K562 (cell line): ENCODE data around the gene SAMD14. TPM values are rescaled to one million over a fixed set of nuclear protein-coding genes. Genes with fewer than 3 reads are reported as not detected.

ENCODE experiments used
- ATAC-seq: fragments of 200-7000 bp; cut with Tn5 transposase; 3 replicates; pipeline ENCODE4 v1.9.1; 2020; ENCODE audit warnings: moderate library complexity
- BruUV-seq: library from RNA; stranded (reverse); fragments of 400-500 nt; replicated peaks from 2 replicates; lab custom pipeline; 2021; lab: Mats Ljungman, UMichigan
- CTCF ChIA-PET: fragments of 300-600 bp; formaldehyde crosslinking; extraction: SDS; loops from one replicate; lab custom pipeline; 2021; ENCODE audit warnings: low intra/inter-chr PET ratio; lab: Yijun Ruan, JAX
- POLR2A ChIA-PET: fragments of 300-600, 350-650 bp; sonication (Branson Sonifier 250); formaldehyde crosslinking; extraction: SDS; loops from one replicate; lab custom pipeline; 2021; ENCODE audit warnings: antibody characterized with exemption, inconsistent platforms; lab: Yijun Ruan, JAX
- DNase-seq, 4 experiments: peaks; one replicate each; pipeline versions ENCODE4 v3.0.0 to v3.0.0-alpha.2; 2011 to 2018; ENCODE audit warnings: low spot score in 3 of 4, mixed read lengths in 3 of 4; ENCODE audit errors: extremely low read depth in 1 of 4
- FAIRE-seq: peaks from 2 replicates; lab custom pipeline; 2011; peaks lifted over from hg19 to GRCh38; lab: Jason Lieb, UNC
- H2AFZ ChIP-seq: 2 replicates; pipeline ENCODE4 v1.6.0; 2011; ENCODE audit warnings: low read depth, low read length, control low read depth, inconsistent platforms
- H3K27ac ChIP-seq: fragments of 200-600 bp; 3 replicates; pipeline ENCODE4 v1.8.0; 2011; ENCODE audit warnings: low read depth, mild to moderate bottlenecking, control low read depth, inconsistent platforms, low read length, moderate library complexity, mixed read lengths; ENCODE audit errors: extremely low read depth
- H3K27me3 ChIP-seq, 2 experiments: fragments of 300-600 bp in 1 of 2; 2 replicates in 1 of 2; 3 replicates in 1 of 2; pipeline versions ENCODE4 v1.6.0 to v1.8.0; 2011; ENCODE audit warnings: inconsistent platforms in 2 of 2, low read length in 2 of 2, mild to moderate bottlenecking in 1 of 2, mixed read lengths in 1 of 2, moderate library complexity in 1 of 2; ENCODE audit not compliant: control insufficient read depth in 2 of 2, insufficient read depth in 2 of 2
- H3K36me3 ChIP-seq: fragments of 300-600 bp; 3 replicates; pipeline ENCODE4 v1.8.0; 2011; ENCODE audit warnings: mild to moderate bottlenecking, low read length, inconsistent platforms; ENCODE audit not compliant: control insufficient read depth, insufficient read depth
- H3K4me1 ChIP-seq, 2 experiments: fragments of 200-600 bp in 1 of 2; replicated peaks in 1 of 2; 2 replicates in 1 of 2; 3 replicates in 1 of 2; pipeline versions ENCODE4 v1.5.1 to v1.8.0; 2011; ENCODE audit warnings: inconsistent platforms in 2 of 2, low read length in 2 of 2, mild to moderate bottlenecking in 1 of 2, mixed read lengths in 1 of 2, moderate library complexity in 1 of 2; ENCODE audit not compliant: control insufficient read depth in 2 of 2, insufficient read depth in 2 of 2
- H3K4me2 ChIP-seq: 2 replicates; pipeline ENCODE4 v1.6.1; 2011; ENCODE audit warnings: low read length, control low read depth, inconsistent platforms, mixed read lengths; ENCODE audit not compliant: insufficient read depth
- H3K4me3 ChIP-seq: fragments of 200-600 bp; sonication (generic), shearing (Covaris generic); 2 replicates; pipeline ENCODE4 v1.5.1; 2016; ENCODE audit warnings: control low read depth, inconsistent platforms
- H3K79me2 ChIP-seq: fragments of 200-600 bp; 3 replicates; pipeline ENCODE4 v1.8.0; 2011; ENCODE audit warnings: low read length, inconsistent platforms; ENCODE audit not compliant: control insufficient read depth, insufficient read depth
- H3K9ac ChIP-seq, 2 experiments: 2 replicates each; pipeline versions ENCODE4 v1.6.0 to v1.6.1; 2011; ENCODE audit warnings: low read depth in 2 of 2, low read length in 2 of 2, control low read depth in 1 of 2, inconsistent platforms in 1 of 2, mild to moderate bottlenecking in 1 of 2, mixed read lengths in 1 of 2; ENCODE audit not compliant: insufficient read depth in 1 of 2
- H3K9me1 ChIP-seq: one replicate; pipeline ENCODE4 v1.6.0; 2011; ENCODE audit warnings: inconsistent platforms, mild to moderate bottlenecking, low read length, moderate library complexity; ENCODE audit not compliant: control insufficient read depth, insufficient read depth
- H3K9me3 ChIP-seq: replicated peaks from 2 replicates; pipeline ENCODE4 v1.5.1; 2011; ENCODE audit warnings: low read depth, low read length, inconsistent platforms; ENCODE audit not compliant: control insufficient read depth, insufficient read depth
- H4K20me1 ChIP-seq: replicated peaks from 2 replicates; pipeline ENCODE4 v1.6.1; 2011; ENCODE audit warnings: low read length, inconsistent platforms, mixed read lengths; ENCODE audit not compliant: control insufficient read depth, insufficient read depth
- ARNT ChIP-seq, 2 experiments: fragments of 450-650 bp; IDR thresholded peaks; 2 replicates each; pipeline ENCODE4 v1.6.1; 2016; ENCODE audit warnings: mild to moderate bottlenecking in 1 of 2
- CTCFL ChIP-seq: IDR thresholded peaks from 2 replicates; pipeline ENCODE4 v1.6.1; 2011; ENCODE audit warnings: borderline replicate concordance, low read depth, mild to moderate bottlenecking, moderate library complexity, low read length; ENCODE audit not compliant: insufficient read depth, poor library complexity, severe bottlenecking
- FIP1L1 ChIP-seq: fragments of 200-400 bp; formaldehyde crosslinking; IDR thresholded peaks from 2 replicates; pipeline ENCODE4 v1.6.1; 2018; ENCODE audit warnings: mild to moderate bottlenecking, low read depth, low read length; ENCODE audit not compliant: poor library complexity, severe bottlenecking
- GATAD2A ChIP-seq: fragments of 450-650 bp; IDR thresholded peaks from 2 replicates; pipeline ENCODE4 v1.6.1; 2017
- ILK ChIP-seq: fragments of 450-650 bp; IDR thresholded peaks from 2 replicates; pipeline ENCODE4 v1.6.1; 2016; ENCODE audit warnings: missing genetic modification characterization, low read depth, mild to moderate bottlenecking, missing compliant biosample characterization, moderate library complexity, borderline replicate concordance
- NEUROD1 ChIP-seq: fragments of 150-350 bp; IDR thresholded peaks from 2 replicates; pipeline ENCODE4 v1.6.1; 2014; ENCODE audit warnings: borderline replicate concordance, low read length, low read depth; ENCODE audit not compliant: partially characterized antibody
- POLR2AphosphoS5 ChIP-seq: IDR thresholded peaks from 2 replicates; pipeline ENCODE4 v1.6.1; 2011; ENCODE audit warnings: mild to moderate bottlenecking, low read depth, low read length, moderate library complexity; ENCODE audit not compliant: control insufficient read depth, insufficient read depth
- RB1 ChIP-seq: fragments of 450-650 bp; IDR thresholded peaks from 2 replicates; pipeline ENCODE4 v1.6.1; 2017; ENCODE audit warnings: low read depth, mild to moderate bottlenecking
- SPI1 ChIP-seq: IDR thresholded peaks from 2 replicates; pipeline ENCODE4 v1.6.1; 2011; ENCODE audit warnings: low read depth, low read length, control low read depth, borderline replicate concordance
- TAL1 ChIP-seq: fragments of 450-650 bp; IDR thresholded peaks from 2 replicates; pipeline ENCODE4 v1.6.1; 2016; ENCODE audit warnings: mild to moderate bottlenecking
- ZNF224 ChIP-seq: sonication (generic); formaldehyde crosslinking; IDR thresholded peaks from 2 replicates; pipeline ENCODE4 v1.8.0; 2022; ENCODE audit warnings: mild to moderate bottlenecking, missing genetic modification reagents
- ZNF347 ChIP-seq: fragments of 450-650 bp; formaldehyde crosslinking; IDR thresholded peaks from 2 replicates; pipeline ENCODE4 v1.4.0; 2020; ENCODE audit warnings: low read depth, mild to moderate bottlenecking, moderate library complexity
- ZNF592 ChIP-seq: fragments of 450-650 bp; IDR thresholded peaks from 2 replicates; pipeline ENCODE4 v1.6.1; 2017; ENCODE audit warnings: antibody characterized with exemption, mild to moderate bottlenecking
- ZNF764 ChIP-seq: fragments of 250-450 bp; sonication (Bioruptor Pico); IDR thresholded peaks from 2 replicates; pipeline ENCODE4 v1.4.0; 2020; ENCODE audit warnings: low read depth, mild to moderate bottlenecking, moderate library complexity
- WGBS: fragments of 100-300 bp; shearing (Covaris generic); methylation state at CpG from one replicate; pipeline ENCODE4 v1.1.6; 2016; ENCODE audit warnings: low coverage, mixed read lengths; ENCODE audit not compliant: insufficient coverage; ENCODE audit errors: missing lambda C conversion rate; 5-methylcytosine and 5-hydroxymethylcytosine counted together
- in situ Hi-C: fragments of 300-500 bp; cut with MboI; formaldehyde crosslinking; loops from 4 replicates; pipeline ENCODE4 v1.15.0; 2018; ENCODE audit warnings: inconsistent platforms, mixed read lengths
- intact Hi-C: fragments of 100-400 bp; cut with micrococcal nuclease; formaldehyde crosslinking; loops from 2 replicates; pipeline ENCODE4 v1.14.2; 2022
- polyA plus RNA-seq, 8 experiments: library from polyadenylated mRNA; depleted of rRNA in 4 of 8; stranded (reverse) in 5 of 8; unstranded in 3 of 8; fragments of >200 nt; fragmentation: Nextera tagmentation in 2 of 8; fragmentation: Illumina TruSeq in 1 of 8; extraction: Ambion mirVana in 2 of 8; extraction: Trizol in 1 of 8; gene quantifications; 2 replicates each; pipeline versions ENCODE4 v1.2.1 to v1.2.3, GENCODE V29; 2011 to 2014; ENCODE audit warnings: inconsistent platforms in 1 of 8, missing spikeins in 1 of 8
- total RNA-seq, 7 experiments: library from RNA; depleted of rRNA in 6 of 7; stranded (reverse); fragments of >200 nt in 6 of 7; fragmentation: Illumina TruSeq in 2 of 7; extraction: Trizol in 2 of 7; gene quantifications; 2 replicates each; pipeline versions ENCODE4 v1.2.1 to v1.2.3, GENCODE V29; 2011 to 2021; ENCODE audit warnings: low replicate concordance in 1 of 7

SAMD14 gene
- total and polyA plus RNA-seq, 9 of the 15 experiments (the other 6 are each of a cell fraction or from before 2014, with no cell fraction given): 0.04 to 0.07 TPM; not detected in 7

- H3K36me3 ChIP-seq: no peaks in the 10 kb centered on the region
- no peak for FAIRE-seq
- no peak for TF ChIP-seq ILK (tag)
- TF ChIP-seq SPI1: no peak
- no peak for TF ChIP-seq ZNF347
- TF ChIP-seq CTCFL: no peak
- no peak for TF ChIP-seq NEUROD1
- no peak for TF ChIP-seq FIP1L1
- no peak for TF ChIP-seq ZNF224
- no peak for TF ChIP-seq GATAD2A
- TF ChIP-seq RB1: no peak
- no peak for TF ChIP-seq ARNT (IDR thresholded peaks at IDR 0.05)
- TF ChIP-seq TAL1: no peak
- TF ChIP-seq POLR2AphosphoS5: no peak
- no peak for TF ChIP-seq ZNF764
- TF ChIP-seq ZNF592: no peak
Measured at GRCh38 chr17:50060951-50061712, 68.8 kb downstream of the SAMD14 start.

More at GRCh38 chr17:50060951-50061712, 68.8 kb downstream of the SAMD14 start:
- in situ Hi-C loops (no loop called here), intact Hi-C loops (no loop called here)
- no peak overlapping the region for H2AFZ ChIP-seq
- ATAC-seq (no peak), DNase-seq (no peak)
- no peak overlapping the region for H3K27ac ChIP-seq
- no peaks in the 10 kb centered on the region for H3K9me1 ChIP-seq
- WGBS: 6% methylated on average over 9 of the region's 9 CpGs
- BruUV-seq: no TSS peak
- ChIA-PET CTCF (no interaction called here), POLR2A (interaction anchor here (0.5 to 1.6 kb wide), 5 partner anchors 9 to 309 kb away, joined by 3 to 6 read pairs (median 4); no protein-coding TSS in a partner anchor)
- H3K9ac ChIP-seq: no peak overlapping the region
- H3K9me3 ChIP-seq: no peaks in the 10 kb centered on the region
- no peaks in the 10 kb centered on the region for H3K79me2 ChIP-seq
- H4K20me1 ChIP-seq: peaks cover 3% of the 10 kb centered on the region; the same call in 1 of the 2 replicates
- peaks cover 16 to 50% of the 10 kb centered on the region in 2 experiments for H3K27me3 ChIP-seq
- H3K4me2 ChIP-seq: no peak overlapping the region
- H3K4me1 ChIP-seq: peaks cover 0 to 10% of the 10 kb centered on the region in 2 experiments; a peak in 2 of 5 replicates
- no peak overlapping the region for H3K4me3 ChIP-seq
